CD4-positive, alpha-beta T cell (primary cell): Measurements from ENCODE around the gene NUDT8. TPM values are rescaled to one million over a fixed set of nuclear protein-coding genes. Genes with fewer than 3 reads are reported as not detected.

Experiments
- ATAC-seq: fragments of 200-7000 bp; cut with Tn5 transposase; one replicate; pipeline ENCODE4 v1.10.0; 2022; ENCODE audit warnings: mild to moderate bottlenecking; ENCODE audit not compliant: poor library complexity
- CTCF ChIA-PET: fragments of 350-600 bp; sonication (Branson Sonifier 250); formaldehyde crosslinking; loops from one replicate; lab custom pipeline; 2021; ENCODE audit warnings: antibody characterized with exemption, inconsistent platforms; lab: Charles Lee
- POLR2A ChIA-PET: fragments of 350-600 bp; sonication (Branson Sonifier 250); formaldehyde crosslinking; loops from one replicate; lab custom pipeline; 2021; ENCODE audit warnings: antibody characterized with exemption, inconsistent platforms; lab: Charles Lee
- DNase-seq, 14 experiments: peaks; one replicate each; pipeline ENCODE4 v3.0.0-alpha.2; 2013 to 2020; ENCODE audit warnings: mixed read lengths in 2 of 14
- H3K27ac ChIP-seq, 2 donors: one replicate each; pipeline versions ENCODE4 v1.5.1 to v1.7.0; 2013; ENCODE audit warnings: low read length in 2 of 2, low read depth in 1 of 2, mild to moderate bottlenecking in 1 of 2
- H3K27me3 ChIP-seq, 2 experiments: 1 replicate in 1 of 2; 2 replicates in 1 of 2; pipeline versions ENCODE4 v1.6.1 to v1.7.0; 2013; ENCODE audit warnings: low read length in 2 of 2, control low read depth in 1 of 2, mild to moderate bottlenecking in 1 of 2, moderate library complexity in 1 of 2; ENCODE audit not compliant: insufficient read depth in 2 of 2, control insufficient read depth in 1 of 2
- H3K36me3 ChIP-seq: one replicate; pipeline ENCODE4 v1.6.1; 2013; ENCODE audit warnings: low read length, control low read depth; ENCODE audit not compliant: insufficient read depth
- H3K4me1 ChIP-seq: one replicate; pipeline ENCODE4 v1.6.1; 2013; ENCODE audit warnings: low read length, control low read depth; ENCODE audit not compliant: insufficient read depth
- H3K4me3 ChIP-seq: one replicate; pipeline ENCODE4 v1.5.1; 2013; ENCODE audit warnings: mild to moderate bottlenecking, low read length, moderate library complexity
- H3K9me3 ChIP-seq, 2 experiments: 1 replicate in 1 of 2; 2 replicates in 1 of 2; pipeline versions ENCODE4 v1.6.1 to v1.7.0; 2013; ENCODE audit warnings: low read length in 2 of 2, mild to moderate bottlenecking in 2 of 2, control low read depth in 1 of 2, moderate library complexity in 1 of 2; ENCODE audit not compliant: control insufficient read depth in 1 of 2, insufficient read depth in 1 of 2
- H3K27ac Mint-ChIP-seq: one replicate; pipeline ENCODE4 v1.8.0; 2020; ENCODE audit warnings: mixed read lengths
- H3K27me3 Mint-ChIP-seq: one replicate; pipeline ENCODE4 v1.8.0; 2021; ENCODE audit warnings: mixed read lengths
- H3K36me3 Mint-ChIP-seq: one replicate; pipeline ENCODE4 v1.8.0; 2021; ENCODE audit warnings: low read depth, mixed read lengths
- H3K4me1 Mint-ChIP-seq: one replicate; pipeline ENCODE4 v1.8.0; 2021; ENCODE audit warnings: low read depth, mixed read lengths
- H3K4me3 Mint-ChIP-seq: one replicate; pipeline ENCODE4 v1.8.0; 2020; ENCODE audit warnings: mild to moderate bottlenecking, mixed read lengths
- H3K9me3 Mint-ChIP-seq: one replicate; pipeline ENCODE4 v1.8.0; 2020; ENCODE audit warnings: mixed read lengths
- intact Hi-C, 2 experiments: fragments of 100-400 bp; cut with DNase I in 1 of 2; cut with micrococcal nuclease in 1 of 2; formaldehyde crosslinking; loops; one replicate each; pipeline versions ENCODE4 v1.15.1 to v1.9.0; 2023 to 2025; cut with DNase I, micrococcal nuclease
- total RNA-seq, 174 experiments: library from RNA in 2 of 174; stranded (reverse) in 2 of 174; gene quantifications; one replicate each; pipeline ENCODE4 v1.2.3 and lab custom pipeline; 2021 to 2026
- TF ChIP-seq, protein P1 (sequence below): fragments of 200-600 bp; IDR thresholded peaks from one replicate; pipeline ENCODE4 v1.8.0; 2022; ENCODE audit warnings: antibody characterized with exemption, mild to moderate bottlenecking

NUDT8 gene
- total RNA-seq, 2 experiments from 2014 or later: 0.92 to 1.4 TPM

DNA sequence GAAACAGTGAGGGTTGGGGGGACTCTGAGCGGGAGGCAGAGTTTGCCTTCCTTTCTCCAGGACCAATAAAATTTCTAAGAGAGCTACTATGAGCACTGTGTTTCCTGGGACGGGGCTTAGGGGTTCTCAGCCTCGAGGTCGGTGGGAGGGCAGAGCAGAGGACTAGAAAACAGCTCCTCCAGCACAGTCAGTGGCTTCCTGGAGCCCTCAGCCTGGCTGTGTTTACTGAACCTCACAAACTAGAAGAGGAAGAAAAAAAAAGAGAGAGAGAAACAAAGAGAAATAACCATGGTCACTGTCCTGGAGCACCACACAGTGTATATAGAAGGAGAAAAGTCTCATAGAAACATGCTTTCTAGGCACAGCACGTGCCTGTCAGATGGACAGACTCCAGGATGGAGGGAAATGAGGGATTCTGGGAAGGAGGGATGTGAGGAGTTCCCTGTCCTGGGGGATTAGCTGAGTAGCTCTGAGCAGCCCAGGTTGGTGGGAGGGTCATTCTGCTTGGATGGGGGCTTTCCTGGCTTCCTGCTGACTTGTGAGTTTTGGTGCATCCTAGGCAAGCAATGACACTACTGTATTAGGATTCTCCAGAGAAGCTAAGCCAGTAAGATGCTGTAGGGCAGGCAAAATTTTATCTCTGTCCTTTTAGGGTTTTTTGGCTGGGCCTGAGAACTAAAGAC is 43.0 kb downstream of the NUDT8 start:
- Mint-ChIP-seq H3K9me3 (no peaks in the 10 kb centered on the region), H3K27me3 (no peaks in the 10 kb centered on the region), H3K4me3 (peak overlapping the region; percentile 8), H3K4me1 (peaks cover 35% of the 10 kb centered on the region), H3K27ac (peak overlapping the region; percentile 29), H3K36me3 (peaks cover 6% of the 10 kb centered on the region)
- intact Hi-C loops: loop anchor here in 1 of 2 experiments (5.0 kb wide), 1 partner anchor 74 kb away; no protein-coding TSS in a partner anchor
- no peak overlapping the region for H3K4me3 ChIP-seq
- ATAC-seq: no peak
- H3K9me3 ChIP-seq: peaks cover 0 to 4% of the 10 kb centered on the region in 2 experiments
- H3K4me1 ChIP-seq: peaks cover 25% of the 10 kb centered on the region
- no peak for DNase-seq
- ChIA-PET POLR2A (no interaction called here), CTCF (no interaction called here)
- TF ChIP-seq, protein P1, sequence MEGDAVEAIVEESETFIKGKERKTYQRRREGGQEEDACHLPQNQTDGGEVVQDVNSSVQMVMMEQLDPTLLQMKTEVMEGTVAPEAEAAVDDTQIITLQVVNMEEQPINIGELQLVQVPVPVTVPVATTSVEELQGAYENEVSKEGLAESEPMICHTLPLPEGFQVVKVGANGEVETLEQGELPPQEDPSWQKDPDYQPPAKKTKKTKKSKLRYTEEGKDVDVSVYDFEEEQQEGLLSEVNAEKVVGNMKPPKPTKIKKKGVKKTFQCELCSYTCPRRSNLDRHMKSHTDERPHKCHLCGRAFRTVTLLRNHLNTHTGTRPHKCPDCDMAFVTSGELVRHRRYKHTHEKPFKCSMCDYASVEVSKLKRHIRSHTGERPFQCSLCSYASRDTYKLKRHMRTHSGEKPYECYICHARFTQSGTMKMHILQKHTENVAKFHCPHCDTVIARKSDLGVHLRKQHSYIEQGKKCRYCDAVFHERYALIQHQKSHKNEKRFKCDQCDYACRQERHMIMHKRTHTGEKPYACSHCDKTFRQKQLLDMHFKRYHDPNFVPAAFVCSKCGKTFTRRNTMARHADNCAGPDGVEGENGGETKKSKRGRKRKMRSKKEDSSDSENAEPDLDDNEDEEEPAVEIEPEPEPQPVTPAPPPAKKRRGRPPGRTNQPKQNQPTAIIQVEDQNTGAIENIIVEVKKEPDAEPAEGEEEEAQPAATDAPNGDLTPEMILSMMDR: no peak
- H3K27ac ChIP-seq: no peak overlapping the region
- no peaks in the 10 kb centered on the region for H3K36me3 ChIP-seq
- no peaks in the 10 kb centered on the region for H3K27me3 ChIP-seq

DNA sequence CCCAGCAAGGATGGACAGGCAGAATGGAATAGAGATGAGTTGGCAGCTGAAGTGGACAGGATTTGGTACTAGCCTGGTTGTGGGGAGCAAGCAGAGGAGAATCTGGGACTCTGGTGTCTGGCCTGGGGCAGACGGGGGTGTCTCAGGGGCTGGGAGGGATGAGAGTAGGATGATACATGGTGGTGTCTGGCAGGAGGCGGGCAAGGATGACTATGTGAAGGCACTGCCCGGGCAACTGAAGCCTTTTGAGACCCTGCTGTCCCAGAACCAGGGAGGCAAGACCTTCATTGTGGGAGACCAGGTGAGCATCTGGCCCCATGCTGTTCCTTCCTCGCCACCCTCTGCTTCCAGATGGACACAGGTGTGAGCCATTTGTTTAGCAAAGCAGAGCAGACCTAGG is 43.8 kb downstream of the NUDT8 start:
- peaks cover 6% of the 10 kb centered on the region for H3K36me3 Mint-ChIP-seq
- no peaks in the 10 kb centered on the region for H3K27me3 Mint-ChIP-seq
- intact Hi-C loops: loop anchor here in 1 of 2 experiments (5.0 kb wide), 1 partner anchor 74 kb away; no protein-coding TSS in a partner anchor
- ATAC-seq (no peak), DNase-seq (no peak)
- POLR2A ChIA-PET: interaction anchor here (3.4 kb wide), 1 partner anchor 28 kb away, joined by 16 read pairs; no protein-coding TSS in a partner anchor
- peak overlapping the region; percentile 85 for H3K27ac Mint-ChIP-seq
- H3K27me3 ChIP-seq: no peaks in the 10 kb centered on the region
- TF ChIP-seq, protein P1: no peak
- CTCF ChIA-PET: no interaction called here
- no peaks in the 10 kb centered on the region for H3K9me3 Mint-ChIP-seq
- H3K36me3 ChIP-seq: no peaks in the 10 kb centered on the region
- H3K4me3 ChIP-seq: no peak overlapping the region
- H3K4me3 Mint-ChIP-seq: peak overlapping the region; percentile 84
- peaks cover 35% of the 10 kb centered on the region for H3K4me1 Mint-ChIP-seq
- no peak overlapping the region for H3K27ac ChIP-seq
- peaks cover 25% of the 10 kb centered on the region for H3K4me1 ChIP-seq
- H3K9me3 ChIP-seq: peaks cover 0 to 4% of the 10 kb centered on the region in 2 experiments

DNA sequence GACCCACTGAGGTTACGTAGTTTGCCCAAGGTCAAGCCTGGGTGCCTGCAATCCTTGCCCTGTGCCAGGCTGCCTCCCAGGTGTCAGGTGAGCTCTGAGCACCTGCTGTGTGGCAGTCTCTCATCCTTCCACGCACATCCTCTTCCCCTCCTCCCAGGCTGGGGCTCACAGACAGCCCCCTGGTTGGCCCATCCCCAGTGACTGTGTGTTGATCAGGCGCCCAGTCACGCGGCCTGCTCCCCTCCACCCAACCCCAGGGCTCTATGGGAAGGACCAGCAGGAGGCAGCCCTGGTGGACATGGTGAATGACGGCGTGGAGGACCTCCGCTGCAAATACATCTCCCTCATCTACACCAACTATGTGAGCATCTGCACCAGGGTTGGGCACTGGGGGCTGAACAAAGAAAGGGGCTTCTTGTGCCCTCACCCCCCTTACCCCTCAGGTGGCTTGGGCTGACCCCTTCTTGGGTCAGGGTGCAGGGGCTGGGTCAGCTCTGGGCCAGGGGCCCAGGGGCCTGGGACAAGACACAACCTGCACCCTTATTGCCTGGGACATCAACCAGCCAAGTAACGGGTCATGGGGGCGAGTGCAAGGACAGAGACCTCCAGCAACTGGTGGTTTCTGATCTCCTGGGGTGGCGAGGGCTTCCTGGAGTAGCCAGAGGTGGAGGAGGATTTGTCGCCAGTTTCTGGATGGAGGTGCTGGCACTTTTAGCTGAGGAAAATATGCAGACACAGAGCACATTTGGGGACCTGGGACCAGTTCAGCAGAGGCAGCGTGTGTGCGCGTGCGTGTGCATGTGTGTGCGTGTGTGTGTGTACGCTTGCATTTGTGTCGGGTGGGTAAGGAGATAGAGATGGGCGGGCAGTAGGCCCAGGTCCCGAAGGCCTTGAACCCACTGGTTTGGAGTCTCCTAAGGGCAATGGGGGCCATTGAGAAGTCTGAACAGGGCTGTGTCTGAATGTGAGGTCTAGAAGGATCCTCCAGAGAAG is 44.6 kb downstream of the NUDT8 start:
- H3K27me3 Mint-ChIP-seq: no peaks in the 10 kb centered on the region
- intact Hi-C loops: loop anchor here in 1 of 2 experiments (1.0 to 5.0 kb wide), 2 partner anchors 21 to 73 kb away; partner anchors contain the start of gene NDUFV1
- ChIA-PET POLR2A (interaction anchor here (1.1 to 3.4 kb wide), 3 partner anchors 29 to 74 kb away, joined by 3 to 16 read pairs (median 16); partner anchors contain the start of gene NUDT8), CTCF (interaction anchor here (1.6 to 2.5 kb wide), 2 partner anchors 22 to 44 kb away, joined by 4 to 9 read pairs; partner anchors contain the start of genes NDUFV1 and NUDT8)
- DNase-seq (peak in 2 of 14 experiments; percentile 40 to 55), ATAC-seq (no peak)
- H3K4me1 ChIP-seq: peaks cover 25% of the 10 kb centered on the region
- H3K27ac ChIP-seq: peak overlapping the region in 1 of 2 donors; percentile 68
- H3K36me3 Mint-ChIP-seq: peaks cover 6% of the 10 kb centered on the region
- peaks cover 0 to 4% of the 10 kb centered on the region in 2 experiments for H3K9me3 ChIP-seq
- TF ChIP-seq, protein P1: no peak
- H3K9me3 Mint-ChIP-seq: no peaks in the 10 kb centered on the region
- H3K27ac Mint-ChIP-seq: peak overlapping the region; percentile 85
- H3K4me3 ChIP-seq: no peak overlapping the region
- no peaks in the 10 kb centered on the region for H3K27me3 ChIP-seq
- H3K36me3 ChIP-seq: no peaks in the 10 kb centered on the region
- peak overlapping the region; percentile 84 for H3K4me3 Mint-ChIP-seq
- H3K4me1 Mint-ChIP-seq: peaks cover 35% of the 10 kb centered on the region
